ENCODE data around the gene FMNL1. TPM values are rescaled to one million over a fixed set of nuclear protein-coding genes. Genes with fewer than 3 reads are reported as not detected.
"Not testable (repeated sequence)": the region's sequence is repeated elsewhere in the genome, so short reads cannot be mapped to it uniquely, and the experiment has no call there.

FMNL1 gene
- total RNA-seq, 1 donor from 2014 or later = 2.4 TPM

DNA sequence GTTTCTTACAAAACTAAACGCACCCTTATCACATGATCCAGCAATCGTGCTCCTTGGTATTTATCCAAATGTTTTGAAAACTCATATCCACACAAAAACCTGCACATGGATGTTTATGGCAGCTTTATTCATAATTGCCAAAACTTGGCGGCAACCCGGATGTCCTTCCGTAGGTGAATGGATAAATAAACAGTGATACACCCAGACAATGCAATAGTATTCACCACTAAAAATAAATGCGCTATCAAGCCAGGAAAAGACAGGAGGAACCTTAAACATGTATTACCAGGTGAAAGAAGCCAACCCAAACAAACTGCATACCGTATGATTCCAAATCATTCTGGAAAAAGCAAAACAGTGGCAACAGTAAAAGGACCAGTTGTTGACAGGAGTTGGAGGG is 30.2 kb downstream of the FMNL1 start:
- Histone ChIP-seq H3K4me1 (peaks cover 9% of the 10 kb centered on the region), H3K9me3 (ENCODE audit: low read depth) (no peaks in the 10 kb centered on the region), H3K27ac (no peak overlapping the region), H3K9ac (no peak overlapping the region), H3K27me3 (no peaks in the 10 kb centered on the region), H3K36me3 (no peaks in the 10 kb centered on the region), H4K20me1 (ENCODE audit: low read depth) (no peaks in the 10 kb centered on the region), H2AFZ (replicated peaks) (no peak overlapping the region), H3K4me3 (no peak overlapping the region), H3K4me2 (no peak overlapping the region), H3K79me2 (ENCODE audit: low read depth) (peaks cover 16% of the 10 kb centered on the region), H3F3A (ENCODE audit: low read depth) (peaks cover 6% of the 10 kb centered on the region)
- no peak overlapping the region for H3K4me3 Mint-ChIP-seq
- no peaks in the 10 kb centered on the region for H3K36me3 Mint-ChIP-seq
- H3K4me1 Mint-ChIP-seq = peaks cover 10% of the 10 kb centered on the region
- DNase-seq (ENCODE audit: low spot score) = no peak
- TF ChIP-seq, protein P1, sequence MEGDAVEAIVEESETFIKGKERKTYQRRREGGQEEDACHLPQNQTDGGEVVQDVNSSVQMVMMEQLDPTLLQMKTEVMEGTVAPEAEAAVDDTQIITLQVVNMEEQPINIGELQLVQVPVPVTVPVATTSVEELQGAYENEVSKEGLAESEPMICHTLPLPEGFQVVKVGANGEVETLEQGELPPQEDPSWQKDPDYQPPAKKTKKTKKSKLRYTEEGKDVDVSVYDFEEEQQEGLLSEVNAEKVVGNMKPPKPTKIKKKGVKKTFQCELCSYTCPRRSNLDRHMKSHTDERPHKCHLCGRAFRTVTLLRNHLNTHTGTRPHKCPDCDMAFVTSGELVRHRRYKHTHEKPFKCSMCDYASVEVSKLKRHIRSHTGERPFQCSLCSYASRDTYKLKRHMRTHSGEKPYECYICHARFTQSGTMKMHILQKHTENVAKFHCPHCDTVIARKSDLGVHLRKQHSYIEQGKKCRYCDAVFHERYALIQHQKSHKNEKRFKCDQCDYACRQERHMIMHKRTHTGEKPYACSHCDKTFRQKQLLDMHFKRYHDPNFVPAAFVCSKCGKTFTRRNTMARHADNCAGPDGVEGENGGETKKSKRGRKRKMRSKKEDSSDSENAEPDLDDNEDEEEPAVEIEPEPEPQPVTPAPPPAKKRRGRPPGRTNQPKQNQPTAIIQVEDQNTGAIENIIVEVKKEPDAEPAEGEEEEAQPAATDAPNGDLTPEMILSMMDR (IDR thresholded peaks at IDR 0.05) = no peak
- no peak for TF ChIP-seq EZH2 (IDR thresholded peaks at IDR 0.05)
- TF ChIP-seq EZH2phosphoT487 (IDR thresholded peaks at IDR 0.05) = no peak
- no peaks in the 10 kb centered on the region for H3K9me3 Mint-ChIP-seq
- H3K27me3 Mint-ChIP-seq (ENCODE audit: insufficient read depth, low read depth) = peaks cover 7% of the 10 kb centered on the region
- no peak overlapping the region for H3K27ac Mint-ChIP-seq

GRCh38 chr17:45253237-45253636 is 31.6 kb downstream of the FMNL1 start:
- not testable (repeated sequence) for H3K4me1 ChIP-seq; H3K4me3 ChIP-seq; H3K27ac Mint-ChIP-seq; H3K36me3 Mint-ChIP-seq; H3K9me3 ChIP-seq (ENCODE audit: low read depth); H3K4me3 Mint-ChIP-seq; H3K27me3 Mint-ChIP-seq (ENCODE audit: insufficient read depth, low read depth); H3K36me3 ChIP-seq; H3K9me3 Mint-ChIP-seq; H2AFZ ChIP-seq (replicated peaks); H3K27ac ChIP-seq; H4K20me1 ChIP-seq (ENCODE audit: low read depth); H3K4me2 ChIP-seq; H3K27me3 ChIP-seq; H3F3A ChIP-seq (ENCODE audit: low read depth); H3K9ac ChIP-seq; DNase-seq (ENCODE audit: low spot score)
- H3K4me1 Mint-ChIP-seq = peaks cover 10% of the 10 kb centered on the region
- H3K79me2 ChIP-seq (ENCODE audit: low read depth) = peaks cover 16% of the 10 kb centered on the region

DNA sequence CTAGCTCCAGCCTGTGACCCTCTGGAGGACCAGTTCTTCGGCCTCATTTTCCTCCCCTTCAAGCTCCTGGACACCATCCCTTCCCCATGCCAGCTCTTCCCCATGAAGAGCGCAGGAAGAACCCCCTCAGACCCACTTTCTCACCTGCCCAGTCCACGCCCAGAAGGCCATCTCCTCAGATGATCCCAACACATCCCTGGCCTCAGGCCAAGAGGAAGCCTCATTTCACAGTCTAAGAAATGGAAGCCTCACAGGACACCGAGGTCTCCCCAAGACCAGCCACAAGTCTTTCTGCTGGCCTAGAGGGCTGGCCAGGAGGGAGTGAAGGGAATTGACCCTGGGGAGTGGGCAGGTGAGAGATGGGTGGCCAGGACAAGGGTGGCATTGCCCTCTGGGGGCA is 32.2 kb downstream of the FMNL1 start:
- no peak for DNase-seq (ENCODE audit: low spot score)
- Mint-ChIP-seq H3K36me3 (no peaks in the 10 kb centered on the region), H3K9me3 (no peaks in the 10 kb centered on the region), H3K4me1 (peaks cover 10% of the 10 kb centered on the region), H3K27me3 (ENCODE audit: insufficient read depth, low read depth) (peaks cover 6% of the 10 kb centered on the region), H3K4me3 (no peak overlapping the region), H3K27ac (peak overlapping the region; percentile 46)
- TF ChIP-seq, protein P1 (IDR thresholded peaks at IDR 0.05) = no peak
- TF ChIP-seq EZH2phosphoT487 (IDR thresholded peaks at IDR 0.05) = no peak
- TF ChIP-seq EZH2 (IDR thresholded peaks at IDR 0.05) = no peak
- Histone ChIP-seq H3K27me3 (no peaks in the 10 kb centered on the region), H3K36me3 (no peaks in the 10 kb centered on the region), H3K4me1 (peaks cover 9% of the 10 kb centered on the region), H3K79me2 (ENCODE audit: low read depth) (peaks cover 10% of the 10 kb centered on the region), H3F3A (ENCODE audit: low read depth) (no peaks in the 10 kb centered on the region), H3K27ac (no peak overlapping the region), H2AFZ (replicated peaks) (no peak overlapping the region), H4K20me1 (ENCODE audit: low read depth) (no peaks in the 10 kb centered on the region), H3K4me2 (no peak overlapping the region), H3K9ac (no peak overlapping the region), H3K4me3 (no peak overlapping the region), H3K9me3 (ENCODE audit: low read depth) (no peaks in the 10 kb centered on the region)

DNA sequence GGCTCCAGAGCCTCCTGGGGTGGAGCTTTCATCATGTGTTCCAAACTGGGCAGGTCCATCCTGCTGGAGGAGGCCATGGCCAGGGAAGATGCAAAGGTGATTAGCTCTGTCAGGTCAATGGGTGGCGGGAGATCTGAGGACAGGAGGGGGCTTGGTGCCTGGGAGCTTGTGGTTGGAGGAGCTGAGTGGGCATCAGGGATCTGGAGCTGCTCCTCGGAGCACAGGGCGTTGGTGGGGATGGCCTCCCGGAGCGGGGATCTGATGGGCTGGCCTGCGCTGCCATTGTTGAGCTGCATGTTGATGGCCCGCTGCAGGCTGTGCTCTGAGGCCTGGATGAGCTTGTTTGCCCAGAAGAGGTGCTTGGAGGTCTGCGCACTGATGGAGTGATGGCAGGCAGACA is 33.7 kb downstream of the FMNL1 start:
- Histone ChIP-seq H3K27me3 (no peaks in the 10 kb centered on the region), H3K27ac (no peak overlapping the region), H3K4me3 (no peak overlapping the region), H3F3A (ENCODE audit: low read depth) (no peaks in the 10 kb centered on the region), H4K20me1 (ENCODE audit: low read depth) (no peaks in the 10 kb centered on the region), H3K9ac (no peak overlapping the region), H3K9me3 (ENCODE audit: low read depth) (no peaks in the 10 kb centered on the region), H3K4me2 (no peak overlapping the region), H3K36me3 (no peaks in the 10 kb centered on the region), H3K79me2 (ENCODE audit: low read depth) (no peaks in the 10 kb centered on the region), H2AFZ (replicated peaks) (no peak overlapping the region), H3K4me1 (peaks cover 9% of the 10 kb centered on the region)
- Mint-ChIP-seq H3K36me3 (no peaks in the 10 kb centered on the region), H3K27ac (no peak overlapping the region), H3K4me3 (no peak overlapping the region), H3K27me3 (ENCODE audit: insufficient read depth, low read depth) (peaks cover 4% of the 10 kb centered on the region), H3K9me3 (no peaks in the 10 kb centered on the region), H3K4me1 (peaks cover 10% of the 10 kb centered on the region)
- DNase-seq (ENCODE audit: low spot score) = no peak
- TF ChIP-seq, protein P1 (IDR thresholded peaks at IDR 0.05) = no peak
- TF ChIP-seq EZH2phosphoT487 (IDR thresholded peaks at IDR 0.05) = no peak
- no peak for TF ChIP-seq EZH2 (IDR thresholded peaks at IDR 0.05)

Data from neural progenitor cell (in vitro differentiated cells).